Neural crest cell (in vitro differentiated cells): ENCODE data around the gene PPM1E. TPM values are rescaled to one million over a fixed set of nuclear protein-coding genes. Genes with fewer than 3 reads are reported as not detected.

Experiments used
- DNase-seq: peaks from one replicate; pipeline ENCODE4 v3.0.0; 2021; ENCODE audit warnings: low read depth, mixed read lengths, low spot score
- H3K27ac Mint-ChIP-seq: one replicate; pipeline ENCODE4 v1.8.0; 2021; ENCODE audit warnings: mild to moderate bottlenecking, mixed read lengths; ENCODE audit not compliant: unreplicated experiment
- H3K27me3 Mint-ChIP-seq: 2 replicates; pipeline ENCODE4 v1.8.0; 2021; ENCODE audit warnings: low read depth, mild to moderate bottlenecking, mixed read lengths
- H3K36me3 Mint-ChIP-seq: 2 replicates; pipeline ENCODE4 v1.8.0; 2021; ENCODE audit warnings: low read depth, mild to moderate bottlenecking, mixed read lengths
- H3K4me1 Mint-ChIP-seq: 2 replicates; pipeline ENCODE4 v1.8.0; 2021; ENCODE audit warnings: mixed read lengths
- H3K4me3 Mint-ChIP-seq: one replicate; pipeline ENCODE4 v1.8.0; 2021; ENCODE audit warnings: mild to moderate bottlenecking, mixed read lengths
- H3K9me3 Mint-ChIP-seq: 2 replicates; pipeline ENCODE4 v1.8.0; 2021; ENCODE audit warnings: mixed read lengths
- total RNA-seq: library from RNA; stranded (reverse); gene quantifications from 2 replicates; pipeline ENCODE4 v1.2.1, GENCODE V29; 2021
- TF ChIP-seq, protein P1 (sequence below): fragments of 200-600 bp; sonication (generic); conservative IDR thresholded peaks from 2 replicates; pipeline ENCODE4 v1.5.0; 2021; ENCODE audit warnings: antibody characterized with exemption, mild to moderate bottlenecking

Gene PPM1E
- total RNA-seq, 1 donor from 2014 or later: 15.2 TPM

DNA sequence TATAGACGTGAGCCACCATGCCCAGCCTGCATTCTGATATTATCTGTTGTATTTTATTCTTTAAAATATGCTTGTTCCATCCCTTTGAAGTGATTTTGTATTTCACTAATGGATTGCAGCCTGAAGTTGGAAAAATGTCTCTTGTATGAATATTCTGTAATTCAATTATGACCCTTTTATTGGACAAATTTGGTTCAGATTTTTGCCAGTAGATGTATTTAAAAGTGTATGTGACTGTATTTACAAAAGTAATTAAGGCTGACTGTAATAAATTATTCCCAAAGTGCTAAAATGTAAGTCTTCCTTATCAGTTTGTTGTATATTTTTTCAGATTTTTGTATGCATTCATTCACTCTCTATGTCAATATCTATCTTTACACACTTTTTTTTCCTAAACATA, 23.8 kb downstream of the PPM1E start:
- H3K27ac Mint-ChIP-seq: no peak overlapping the region
- H3K4me1 Mint-ChIP-seq: no peaks in the 10 kb centered on the region
- no peak for DNase-seq
- no peak overlapping the region for H3K4me3 Mint-ChIP-seq
- TF ChIP-seq, protein P1, sequence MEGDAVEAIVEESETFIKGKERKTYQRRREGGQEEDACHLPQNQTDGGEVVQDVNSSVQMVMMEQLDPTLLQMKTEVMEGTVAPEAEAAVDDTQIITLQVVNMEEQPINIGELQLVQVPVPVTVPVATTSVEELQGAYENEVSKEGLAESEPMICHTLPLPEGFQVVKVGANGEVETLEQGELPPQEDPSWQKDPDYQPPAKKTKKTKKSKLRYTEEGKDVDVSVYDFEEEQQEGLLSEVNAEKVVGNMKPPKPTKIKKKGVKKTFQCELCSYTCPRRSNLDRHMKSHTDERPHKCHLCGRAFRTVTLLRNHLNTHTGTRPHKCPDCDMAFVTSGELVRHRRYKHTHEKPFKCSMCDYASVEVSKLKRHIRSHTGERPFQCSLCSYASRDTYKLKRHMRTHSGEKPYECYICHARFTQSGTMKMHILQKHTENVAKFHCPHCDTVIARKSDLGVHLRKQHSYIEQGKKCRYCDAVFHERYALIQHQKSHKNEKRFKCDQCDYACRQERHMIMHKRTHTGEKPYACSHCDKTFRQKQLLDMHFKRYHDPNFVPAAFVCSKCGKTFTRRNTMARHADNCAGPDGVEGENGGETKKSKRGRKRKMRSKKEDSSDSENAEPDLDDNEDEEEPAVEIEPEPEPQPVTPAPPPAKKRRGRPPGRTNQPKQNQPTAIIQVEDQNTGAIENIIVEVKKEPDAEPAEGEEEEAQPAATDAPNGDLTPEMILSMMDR: no peak
- H3K9me3 Mint-ChIP-seq: no peaks in the 10 kb centered on the region
- no peaks in the 10 kb centered on the region for H3K27me3 Mint-ChIP-seq
- no peaks in the 10 kb centered on the region for H3K36me3 Mint-ChIP-seq

DNA sequence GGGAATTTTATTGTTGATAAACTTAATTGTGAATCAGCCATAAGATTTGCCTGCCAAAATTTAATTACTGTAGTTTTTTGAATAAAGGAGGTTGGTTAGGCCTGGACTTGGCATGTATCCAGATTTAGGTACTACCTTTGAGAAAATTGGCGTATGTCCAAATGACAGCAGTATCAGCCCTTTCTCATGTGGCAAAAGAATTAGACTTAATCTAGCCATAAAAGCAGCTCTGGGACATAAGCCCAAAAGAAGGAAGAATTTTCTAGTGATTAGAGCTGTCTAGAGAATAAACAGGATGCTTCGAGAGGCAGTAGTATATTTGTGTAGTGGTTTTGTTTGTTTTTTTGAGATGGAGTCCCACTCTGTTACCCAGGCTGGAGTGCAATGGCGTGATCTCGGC, 27.7 kb downstream of the PPM1E start:
- no peak for DNase-seq
- Mint-ChIP-seq H3K9me3 (no peaks in the 10 kb centered on the region), H3K27me3 (no peaks in the 10 kb centered on the region)

DNA sequence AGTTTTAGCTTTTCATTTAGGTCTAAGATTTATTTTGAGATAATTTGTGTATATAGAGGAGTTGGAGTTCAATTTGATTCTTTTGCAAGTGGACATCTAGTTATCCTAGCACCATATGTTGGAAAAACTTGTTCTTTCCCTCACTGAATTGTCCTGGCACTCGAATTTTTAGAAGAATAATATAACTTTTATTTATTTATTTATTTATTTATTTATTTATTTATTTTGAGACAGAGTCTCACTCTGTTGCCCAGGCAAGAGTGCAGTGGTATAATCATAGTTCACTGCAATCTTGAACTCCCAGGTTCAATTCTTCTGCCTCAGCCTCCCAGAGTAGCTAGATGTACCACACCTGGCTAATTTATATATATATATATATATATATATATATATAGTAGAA, 29.4 kb downstream of the PPM1E start:
- no peak overlapping the region for H3K4me3 Mint-ChIP-seq
- peaks cover 19% of the 10 kb centered on the region for H3K4me1 Mint-ChIP-seq
- H3K27me3 Mint-ChIP-seq: no peaks in the 10 kb centered on the region
- DNase-seq: no peak
- H3K36me3 Mint-ChIP-seq: no peaks in the 10 kb centered on the region
- H3K9me3 Mint-ChIP-seq: no peaks in the 10 kb centered on the region
- no peak overlapping the region for H3K27ac Mint-ChIP-seq
- TF ChIP-seq, protein P1: no peak

More for the DNA sequence above, 27.7 kb downstream of the PPM1E start:
- Mint-ChIP-seq H3K36me3 (no peaks in the 10 kb centered on the region), H3K4me3 (no peak overlapping the region), H3K27ac (no peak overlapping the region), H3K4me1 (peaks cover 13% of the 10 kb centered on the region)
- TF ChIP-seq, protein P1: no peak

DNA sequence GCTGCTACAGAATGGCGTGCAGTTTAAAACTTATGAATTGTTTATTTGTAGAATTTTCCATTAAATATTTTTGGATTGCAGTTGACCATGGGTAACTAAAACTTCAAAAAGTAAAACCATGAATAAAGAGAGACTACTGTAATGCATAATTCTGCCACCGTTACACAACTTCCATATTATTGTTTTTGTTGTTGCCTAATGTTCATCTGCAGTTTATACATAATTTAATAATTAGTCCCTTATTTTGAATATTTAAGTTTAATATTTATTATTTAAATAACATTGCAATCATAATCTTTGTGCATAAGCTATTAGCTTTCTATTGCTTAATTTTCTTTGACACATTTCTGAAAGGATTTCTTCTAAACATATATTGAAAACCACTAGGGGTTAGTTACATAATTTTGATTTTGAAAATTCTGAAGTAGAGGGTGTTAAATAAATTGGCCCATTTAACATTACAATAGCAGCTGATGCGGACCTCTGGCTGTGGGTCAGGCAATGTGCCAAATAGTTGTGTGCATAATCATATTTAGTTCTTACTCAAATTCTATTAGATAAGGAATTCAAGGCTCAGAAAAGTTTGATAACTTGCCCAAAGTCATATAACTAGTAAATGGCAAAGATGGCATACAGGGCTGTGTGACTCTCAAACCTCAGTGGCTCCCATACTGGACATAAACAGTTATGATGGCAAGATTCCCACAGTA, 31.1 kb downstream of the PPM1E start:
- Mint-ChIP-seq H3K36me3 (no peaks in the 10 kb centered on the region), H3K27me3 (no peaks in the 10 kb centered on the region), H3K4me1 (peaks cover 19% of the 10 kb centered on the region), H3K27ac (peak overlapping the region; percentile 71), H3K4me3 (no peak overlapping the region), H3K9me3 (no peaks in the 10 kb centered on the region)
- no peak for DNase-seq
- TF ChIP-seq, protein P1: no peak

DNA sequence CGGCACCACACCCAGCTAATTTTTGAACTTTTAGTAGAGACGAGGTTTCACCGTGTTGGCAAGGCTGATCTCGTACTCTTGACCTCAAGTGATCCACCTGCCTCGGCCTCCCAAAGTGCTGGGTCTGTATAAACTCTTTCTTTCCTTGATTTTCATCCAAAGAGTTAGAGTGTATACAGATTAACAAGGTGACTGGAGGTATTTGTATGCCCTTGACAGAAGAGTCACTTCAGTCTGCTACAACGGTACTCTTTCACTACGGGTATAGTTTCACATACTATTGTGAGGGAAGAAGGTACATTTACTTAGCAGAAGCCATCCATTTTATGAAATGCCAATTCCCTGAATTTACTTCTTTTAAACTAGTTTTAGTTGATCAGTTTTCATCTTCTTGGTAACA, 32.5 kb downstream of the PPM1E start:
- peaks cover 19% of the 10 kb centered on the region for H3K4me1 Mint-ChIP-seq
- no peak overlapping the region for H3K4me3 Mint-ChIP-seq
- H3K27me3 Mint-ChIP-seq: no peaks in the 10 kb centered on the region
- no peaks in the 10 kb centered on the region for H3K9me3 Mint-ChIP-seq
- TF ChIP-seq, protein P1: no peak
- no peak for DNase-seq
- no peaks in the 10 kb centered on the region for H3K36me3 Mint-ChIP-seq
- H3K27ac Mint-ChIP-seq: no peak overlapping the region
